ENCODE results near the gene HMX1. TPM values are rescaled to one million over a fixed set of nuclear protein-coding genes. Genes with fewer than 3 reads are reported as not detected.

The HMX1 gene
- total RNA-seq, 1 donor = not detected

DNA sequence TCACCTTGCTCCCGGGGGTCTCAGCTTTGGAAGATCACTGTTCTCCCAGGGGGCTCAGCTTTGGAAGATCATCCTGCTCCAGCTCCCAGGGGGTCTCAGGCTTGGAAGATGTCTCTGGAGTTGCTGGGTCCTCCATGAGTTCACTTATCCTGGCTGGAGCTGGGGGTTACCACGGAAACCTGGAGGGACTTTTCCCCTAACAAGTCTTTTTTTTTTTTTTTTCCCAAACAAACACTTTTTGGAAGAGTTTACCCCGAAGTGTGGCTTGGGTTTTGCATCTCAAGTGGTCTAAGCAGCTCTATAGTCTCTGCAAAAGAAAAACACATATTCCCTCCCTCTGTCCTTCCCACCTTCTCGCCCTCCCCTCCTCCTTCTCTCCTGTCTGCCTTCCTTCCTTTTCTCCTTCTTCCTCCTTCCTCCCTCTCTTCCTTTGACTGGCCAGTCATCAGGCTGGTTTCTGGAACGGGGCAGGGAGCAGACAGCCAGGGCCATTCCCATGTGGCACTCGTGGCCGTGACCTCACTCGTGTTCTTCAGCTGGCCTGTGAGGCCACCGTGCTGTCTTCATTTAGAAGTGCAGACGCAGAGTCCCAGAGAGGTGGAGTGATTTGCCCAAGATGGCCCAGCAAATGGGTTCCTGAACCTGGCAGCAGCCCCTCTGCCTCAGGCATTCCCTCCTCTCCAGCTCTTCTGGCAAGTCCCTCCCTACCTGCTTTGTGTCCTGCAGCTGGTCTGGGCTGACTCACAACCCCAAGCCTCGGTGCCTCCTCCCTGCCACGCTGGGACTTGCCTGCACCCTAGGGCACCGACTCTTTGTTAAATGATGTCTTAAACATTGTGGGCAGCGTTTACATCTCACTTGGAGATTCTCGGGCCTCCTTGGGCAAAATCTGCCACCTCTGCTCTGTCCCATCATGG is 25.9 kb upstream of the HMX1 start:
- DNase-seq (ENCODE audit: insufficient read length, low spot score, missing footprints) = no peak
- Histone ChIP-seq H3K4me3 (ENCODE audit: insufficient read depth, low read length) (no peak overlapping the region), H4K20me1 (ENCODE audit: insufficient read depth, low read length) (no peaks in the 10 kb centered on the region), H3K4me1 (ENCODE audit: insufficient read depth, low read length) (no peaks in the 10 kb centered on the region), H3K36me3 (ENCODE audit: insufficient read depth, low read length) (no peaks in the 10 kb centered on the region), H3K79me2 (ENCODE audit: insufficient read depth, low read length) (no peaks in the 10 kb centered on the region), H3K27me3 (ENCODE audit: insufficient read depth, low read length) (peaks cover 16% of the 10 kb centered on the region), H2AFZ (ENCODE audit: low read length) (no peak overlapping the region), H3K4me2 (ENCODE audit: insufficient read depth, low read length) (no peak overlapping the region), H3K9me3 (ENCODE audit: low read depth, low read length) (peaks cover 9% of the 10 kb centered on the region), H3K27ac (ENCODE audit: low read depth, low read length) (no peak overlapping the region)
- TF ChIP-seq, protein P1, sequence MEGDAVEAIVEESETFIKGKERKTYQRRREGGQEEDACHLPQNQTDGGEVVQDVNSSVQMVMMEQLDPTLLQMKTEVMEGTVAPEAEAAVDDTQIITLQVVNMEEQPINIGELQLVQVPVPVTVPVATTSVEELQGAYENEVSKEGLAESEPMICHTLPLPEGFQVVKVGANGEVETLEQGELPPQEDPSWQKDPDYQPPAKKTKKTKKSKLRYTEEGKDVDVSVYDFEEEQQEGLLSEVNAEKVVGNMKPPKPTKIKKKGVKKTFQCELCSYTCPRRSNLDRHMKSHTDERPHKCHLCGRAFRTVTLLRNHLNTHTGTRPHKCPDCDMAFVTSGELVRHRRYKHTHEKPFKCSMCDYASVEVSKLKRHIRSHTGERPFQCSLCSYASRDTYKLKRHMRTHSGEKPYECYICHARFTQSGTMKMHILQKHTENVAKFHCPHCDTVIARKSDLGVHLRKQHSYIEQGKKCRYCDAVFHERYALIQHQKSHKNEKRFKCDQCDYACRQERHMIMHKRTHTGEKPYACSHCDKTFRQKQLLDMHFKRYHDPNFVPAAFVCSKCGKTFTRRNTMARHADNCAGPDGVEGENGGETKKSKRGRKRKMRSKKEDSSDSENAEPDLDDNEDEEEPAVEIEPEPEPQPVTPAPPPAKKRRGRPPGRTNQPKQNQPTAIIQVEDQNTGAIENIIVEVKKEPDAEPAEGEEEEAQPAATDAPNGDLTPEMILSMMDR (IDR thresholded peaks at IDR 0.05; ENCODE audit: extremely low read depth, low read depth, low read length) = no peak

DNA sequence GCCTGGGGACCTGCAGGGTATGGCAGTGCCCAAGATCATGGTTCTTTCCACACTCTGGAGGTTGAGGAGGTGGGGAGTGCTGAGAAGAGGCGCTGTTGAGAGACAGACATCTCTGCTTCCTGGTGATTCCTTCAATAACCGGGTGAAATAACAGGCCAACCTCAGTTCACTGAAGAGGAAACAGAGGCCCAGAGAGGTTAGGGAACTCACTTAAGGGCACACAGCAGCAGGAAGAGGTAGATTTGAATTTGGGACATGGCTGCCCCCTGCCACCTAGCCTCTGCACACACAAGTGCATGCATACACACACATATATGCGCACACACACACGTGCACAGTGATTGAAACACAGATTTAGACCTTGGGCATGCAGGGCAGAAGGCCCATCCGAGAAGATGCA is 24.9 kb upstream of the HMX1 start:
- no peak for DNase-seq (ENCODE audit: insufficient read length, low spot score, missing footprints)
- peaks cover 22% of the 10 kb centered on the region for H3K27me3 ChIP-seq (ENCODE audit: insufficient read depth, low read length)
- H3K4me2 ChIP-seq (ENCODE audit: insufficient read depth, low read length) = no peak overlapping the region
- peaks cover 2% of the 10 kb centered on the region for H3K9me3 ChIP-seq (ENCODE audit: low read depth, low read length)
- no peak overlapping the region for H3K27ac ChIP-seq (ENCODE audit: low read depth, low read length)
- TF ChIP-seq, protein P1 (IDR thresholded peaks at IDR 0.05; ENCODE audit: extremely low read depth, low read depth, low read length) = no peak
- no peaks in the 10 kb centered on the region for H3K4me1 ChIP-seq (ENCODE audit: insufficient read depth, low read length)
- no peak overlapping the region for H2AFZ ChIP-seq (ENCODE audit: low read length)
- no peaks in the 10 kb centered on the region for H3K36me3 ChIP-seq (ENCODE audit: insufficient read depth, low read length)
- H4K20me1 ChIP-seq (ENCODE audit: insufficient read depth, low read length) = no peaks in the 10 kb centered on the region
- no peak overlapping the region for H3K4me3 ChIP-seq (ENCODE audit: insufficient read depth, low read length)
- H3K79me2 ChIP-seq (ENCODE audit: insufficient read depth, low read length) = no peaks in the 10 kb centered on the region

DNA sequence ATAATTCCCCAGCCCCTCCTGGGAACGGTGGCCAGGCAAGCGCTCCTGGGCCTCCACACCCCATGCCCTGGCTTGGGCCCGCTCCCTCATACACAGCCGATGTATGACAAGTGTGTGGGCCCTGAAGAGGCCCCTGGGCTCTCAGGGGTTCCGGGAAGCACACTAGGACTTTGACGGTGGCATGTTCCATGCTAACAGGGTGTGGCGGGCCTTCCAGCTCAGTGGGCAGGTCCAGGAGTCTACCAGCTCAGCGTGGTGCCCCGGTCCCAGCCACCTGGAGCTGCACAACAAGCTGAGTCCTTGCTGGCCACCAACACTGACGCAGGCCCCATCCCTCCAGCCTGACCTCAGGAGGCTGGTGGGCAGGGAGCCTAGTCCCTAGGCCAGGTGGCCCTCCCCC is 24.4 kb upstream of the HMX1 start:
- H3K4me2 ChIP-seq (ENCODE audit: insufficient read depth, low read length) = no peak overlapping the region
- no peaks in the 10 kb centered on the region for H3K9me3 ChIP-seq (ENCODE audit: low read depth, low read length)
- H3K4me3 ChIP-seq (ENCODE audit: insufficient read depth, low read length) = no peak overlapping the region
- TF ChIP-seq, protein P1 (IDR thresholded peaks at IDR 0.05; ENCODE audit: extremely low read depth, low read depth, low read length) = no peak
- H4K20me1 ChIP-seq (ENCODE audit: insufficient read depth, low read length) = no peaks in the 10 kb centered on the region
- H3K79me2 ChIP-seq (ENCODE audit: insufficient read depth, low read length) = no peaks in the 10 kb centered on the region
- H3K36me3 ChIP-seq (ENCODE audit: insufficient read depth, low read length) = no peaks in the 10 kb centered on the region
- no peak for DNase-seq (ENCODE audit: insufficient read length, low spot score, missing footprints)
- no peak overlapping the region for H2AFZ ChIP-seq (ENCODE audit: low read length)
- H3K27ac ChIP-seq (ENCODE audit: low read depth, low read length) = no peak overlapping the region
- no peaks in the 10 kb centered on the region for H3K4me1 ChIP-seq (ENCODE audit: insufficient read depth, low read length)
- H3K27me3 ChIP-seq (ENCODE audit: insufficient read depth, low read length) = peaks cover 26% of the 10 kb centered on the region

DNA sequence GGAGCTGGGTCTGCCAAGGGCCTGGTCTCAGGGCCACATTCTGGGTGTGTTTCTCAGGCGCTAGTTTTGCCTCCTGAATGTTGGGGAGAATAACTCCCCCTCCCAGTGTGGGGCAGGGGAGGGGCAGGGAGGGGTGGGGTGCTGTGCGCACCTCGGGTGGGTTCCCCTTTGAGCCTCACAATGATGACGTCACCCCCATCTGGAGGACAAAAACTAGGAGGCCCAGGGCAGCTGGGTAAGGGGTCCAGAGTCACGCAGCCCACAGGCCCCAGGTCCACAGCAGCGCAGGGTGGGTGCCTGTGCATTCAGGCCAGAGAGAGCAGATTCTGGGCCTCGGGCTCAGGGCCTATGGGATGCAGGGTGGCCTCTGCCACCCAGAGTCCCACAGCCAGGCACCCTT is 23.7 kb upstream of the HMX1 start:
- H3K4me3 ChIP-seq (ENCODE audit: insufficient read depth, low read length) = no peak overlapping the region
- H2AFZ ChIP-seq (ENCODE audit: low read length) = no peak overlapping the region
- TF ChIP-seq, protein P1 (IDR thresholded peaks at IDR 0.05; ENCODE audit: extremely low read depth, low read depth, low read length) = no peak
- no peaks in the 10 kb centered on the region for H4K20me1 ChIP-seq (ENCODE audit: insufficient read depth, low read length)
- no peaks in the 10 kb centered on the region for H3K4me1 ChIP-seq (ENCODE audit: insufficient read depth, low read length)
- H3K9me3 ChIP-seq (ENCODE audit: low read depth, low read length) = no peaks in the 10 kb centered on the region
- peaks cover 26% of the 10 kb centered on the region for H3K27me3 ChIP-seq (ENCODE audit: insufficient read depth, low read length)
- DNase-seq (ENCODE audit: insufficient read length, low spot score, missing footprints) = no peak
- no peak overlapping the region for H3K27ac ChIP-seq (ENCODE audit: low read depth, low read length)
- H3K36me3 ChIP-seq (ENCODE audit: insufficient read depth, low read length) = no peaks in the 10 kb centered on the region
- H3K4me2 ChIP-seq (ENCODE audit: insufficient read depth, low read length) = no peak overlapping the region
- H3K79me2 ChIP-seq (ENCODE audit: insufficient read depth, low read length) = no peaks in the 10 kb centered on the region
